Activated T-helper 9 cell treated with anti-CD3 and anti-CD28 coated beads, Interleukin-2, amount 50 U/mL, for 16 hours (primary cell): Measurements from ENCODE around the gene SYT12.

ENCODE experiments used
- DNase-seq: peaks from one replicate; pipeline ENCODE4 v3.0.0-alpha.2; 2020; ENCODE audit warnings: low read depth

SYT12 gene

GRCh38 chr11:67027943-67028542 is 5.1 kb downstream of the SYT12 start:
- DNase-seq: no peak

GRCh38 chr11:67029146-67029545 is 6.2 kb downstream of the SYT12 start:
- no peak for DNase-seq

- DNase-seq: no peak
These were observed 8.0 kb downstream of the SYT12 start for GRCh38 chr11:67030976-67031375.

GRCh38 chr11:67031791-67032561 is 9.0 kb downstream of the SYT12 start:
- no peak for DNase-seq

GRCh38 chr11:67032830-67033551 is 10.1 kb downstream of the SYT12 start:
- DNase-seq: no peak

GRCh38 chr11:67033661-67034166 is 10.8 kb downstream of the SYT12 start:
- DNase-seq: no peak

- DNase-seq: no peak
These were observed 11.4 kb downstream of the SYT12 start for GRCh38 chr11:67034350-67034749.

GRCh38 chr11:67040147-67040546 is 17.2 kb downstream of the SYT12 start:
- no peak for DNase-seq

GRCh38 chr11:67041602-67042001 is 18.7 kb downstream of the SYT12 start:
- DNase-seq: no peak

GRCh38 chr11:67043572-67044349 is 20.8 kb downstream of the SYT12 start:
- no peak for DNase-seq

- DNase-seq: no peak
These were observed 21.6 kb downstream of the SYT12 start for GRCh38 chr11:67044496-67044895.

- no peak for DNase-seq
These were observed 22.4 kb downstream of the SYT12 start for GRCh38 chr11:67045314-67045713.

GRCh38 chr11:67048515-67049130 is 25.7 kb downstream of the SYT12 start:
- DNase-seq: no peak

- DNase-seq: no peak
These were observed 27.2 kb downstream of the SYT12 start for GRCh38 chr11:67050139-67050538.

- DNase-seq: no peak
These were observed 28.4 kb downstream of the SYT12 start for GRCh38 chr11:67051180-67051893.

- DNase-seq: no peak
These were observed 29.1 kb downstream of the SYT12 start for GRCh38 chr11:67051945-67052488.

GRCh38 chr11:67052891-67053290 is 30.0 kb downstream of the SYT12 start:
- no peak for DNase-seq

- DNase-seq: no peak
These were observed 31.0 kb downstream of the SYT12 start for GRCh38 chr11:67053896-67054329.

GRCh38 chr11:67054346-67054835 is 31.5 kb downstream of the SYT12 start:
- DNase-seq: no peak

- DNase-seq: no peak
These were observed 32.0 kb downstream of the SYT12 start for GRCh38 chr11:67054836-67055523.
